GOT3 (cell line): ENCODE measurements around the gene ATG13.
"Not testable (repeated sequence)": the region's sequence is repeated elsewhere in the genome, so short reads cannot be mapped to it uniquely, and the experiment has no call there.

Experiments used
- DNase-seq: peaks from one replicate; lab custom pipeline; 2025; ENCODE audit warnings: mixed read lengths; lab: John Stamatoyannopoulos, UW

Gene ATG13

GRCh38 chr11:46697723-46698122 lies 80.4 kb downstream of the ATG13 start:
- DNase-seq, result no peak

GRCh38 chr11:46698597-46698996 lies 81.2 kb downstream of the ATG13 start:
- no peak for DNase-seq

- DNase-seq, result peak; percentile 90
These were observed 83.1 kb downstream of the ATG13 start, which contains the start of the genes ARHGAP1 and ZNF408 for GRCh38 chr11:46700241-46701077. Gene ARHGAP1, minus strand, starts transcription at chr11:46700619. Its CDS starts 4,512 bp downstream, at chr11:46696107. Gene ZNF408, plus strand, starts transcription at chr11:46701031. Its CDS starts 17 bp downstream, at chr11:46701048.

GRCh38 chr11:46701078-46701654 lies 83.8 kb downstream of the ATG13 start:
- DNase-seq, result no peak

- DNase-seq, result no peak
These were observed 87.8 kb downstream of the ATG13 start for GRCh38 chr11:46705070-46705688.

- DNase-seq, result no peak
These were observed 89.5 kb downstream of the ATG13 start for GRCh38 chr11:46706886-46707285.

GRCh38 chr11:46709351-46709750 lies 92.0 kb downstream of the ATG13 start:
- DNase-seq, result not testable (repeated sequence)

- peak; percentile 29 for DNase-seq
These were observed 93.5 kb downstream of the ATG13 start for GRCh38 chr11:46710821-46711269.

- DNase-seq, result no peak
These were observed 94.0 kb downstream of the ATG13 start for GRCh38 chr11:46711303-46711702.

- no peak for DNase-seq
These were observed 95.7 kb downstream of the ATG13 start for GRCh38 chr11:46712874-46713576.

GRCh38 chr11:46717825-46718154 lies 100.4 kb downstream of the ATG13 start:
- not testable (repeated sequence) for DNase-seq

- DNase-seq, result no peak
These were observed 101.0 kb downstream of the ATG13 start for GRCh38 chr11:46718155-46719019.

GRCh38 chr11:46719048-46719542 lies 101.7 kb downstream of the ATG13 start, which contains the start of gene F2:
Gene F2, plus strand, starts transcription at chr11:46719213. Its CDS starts 23 bp downstream, at chr11:46719236.
- DNase-seq, result no peak

- no peak for DNase-seq
These were observed 102.3 kb downstream of the ATG13 start for GRCh38 chr11:46719543-46720218.

GRCh38 chr11:46721286-46721685 lies 103.9 kb downstream of the ATG13 start:
- no peak for DNase-seq

GRCh38 chr11:46722566-46723358 lies 105.4 kb downstream of the ATG13 start:
- DNase-seq, result no peak

- DNase-seq, result no peak
These were observed 106.0 kb downstream of the ATG13 start for GRCh38 chr11:46723359-46723680.

- DNase-seq, result no peak
These were observed 106.7 kb downstream of the ATG13 start for GRCh38 chr11:46724088-46724487.
